Measurements from ENCODE around the gene RARS1.

Gene RARS1

GRCh38 chr5:168553377-168554130 lies 67.3 kb downstream of the RARS1 start:
- Mint-ChIP-seq H3K27ac (no peak overlapping the region), H3K36me3 (ENCODE audit: low read depth) (peaks cover 66% of the 10 kb centered on the region), H3K27me3 (no peaks in the 10 kb centered on the region)

GRCh38 chr5:168557389-168557788 lies 71.1 kb downstream of the RARS1 start:
- Mint-ChIP-seq H3K36me3 (ENCODE audit: low read depth) (peaks cover 82% of the 10 kb centered on the region), H3K27ac (no peak overlapping the region), H3K4me3 (no peak overlapping the region), H3K4me1 (ENCODE audit: low read depth) (no peaks in the 10 kb centered on the region), H3K27me3 (no peaks in the 10 kb centered on the region), H3K9me3 (no peaks in the 10 kb centered on the region)
- intact Hi-C loops (cut with micrococcal nuclease): no loop called here

More at GRCh38 chr5:168553377-168554130, 67.3 kb downstream of the RARS1 start:
- H3K4me3 Mint-ChIP-seq: no peak overlapping the region
- no peaks in the 10 kb centered on the region for H3K4me1 Mint-ChIP-seq (ENCODE audit: low read depth)
- intact Hi-C loops (cut with micrococcal nuclease): no loop called here
- H3K9me3 Mint-ChIP-seq: no peaks in the 10 kb centered on the region

- no peaks in the 10 kb centered on the region for H3K27me3 Mint-ChIP-seq
- H3K27ac Mint-ChIP-seq: no peak overlapping the region
These were observed 76.0 kb downstream of the RARS1 start for GRCh38 chr5:168562279-168562678.

DNA sequence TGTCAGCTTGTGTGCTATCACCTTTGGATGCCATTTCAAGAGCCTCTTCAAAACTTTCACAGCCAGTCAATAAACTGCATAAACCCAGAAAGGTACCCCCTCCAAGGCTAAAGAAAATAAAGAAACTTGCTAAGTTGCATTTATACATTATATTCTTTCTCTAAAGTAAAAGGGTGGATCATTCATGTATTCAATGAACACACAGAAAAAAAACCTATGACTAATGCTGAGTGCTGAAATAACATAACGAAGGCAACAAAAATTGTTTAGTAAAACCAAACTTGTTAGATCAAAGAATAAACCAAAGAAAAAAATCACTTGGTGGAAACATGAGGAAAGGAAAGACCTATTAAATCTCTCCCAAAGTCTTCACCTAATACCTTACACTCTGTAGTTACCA lies 77.7 kb downstream of the RARS1 start:
- Mint-ChIP-seq H3K9me3 (no peaks in the 10 kb centered on the region), H3K27ac (no peak overlapping the region), H3K4me3 (no peak overlapping the region), H3K4me1 (ENCODE audit: low read depth) (no peaks in the 10 kb centered on the region), H3K36me3 (ENCODE audit: low read depth) (peaks cover 76% of the 10 kb centered on the region), H3K27me3 (no peaks in the 10 kb centered on the region)
- intact Hi-C loops (cut with micrococcal nuclease): loop anchor here (5.0 kb wide), 1 partner anchor 67 kb away; no protein-coding TSS in a partner anchor

More at GRCh38 chr5:168562279-168562678, 76.0 kb downstream of the RARS1 start:
- Mint-ChIP-seq H3K36me3 (ENCODE audit: low read depth) (peaks cover 74% of the 10 kb centered on the region), H3K4me1 (ENCODE audit: low read depth) (no peaks in the 10 kb centered on the region), H3K4me3 (no peak overlapping the region), H3K9me3 (no peaks in the 10 kb centered on the region)
- intact Hi-C loops (cut with micrococcal nuclease): loop anchor here (5.0 kb wide), 1 partner anchor 65 kb away; no protein-coding TSS in a partner anchor

DNA sequence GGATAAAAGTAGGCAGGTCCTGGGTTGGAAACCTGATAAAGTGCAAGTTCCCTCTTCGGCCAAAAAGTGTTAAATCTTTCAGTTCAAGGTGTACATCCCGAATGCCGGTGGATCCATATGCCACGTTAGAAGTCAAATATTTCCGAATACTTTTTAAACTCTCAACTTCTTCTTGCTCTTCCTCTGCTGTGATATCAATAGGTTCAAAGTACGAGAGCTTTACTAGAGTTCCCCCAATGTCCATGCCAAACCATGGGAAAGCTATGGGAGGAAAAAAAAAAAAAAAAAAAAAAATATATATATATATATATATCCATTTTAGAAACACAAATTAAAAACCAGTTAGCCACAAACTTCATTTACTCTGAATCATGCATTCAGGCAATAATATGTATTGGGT lies 82.5 kb downstream of the RARS1 start:
- Mint-ChIP-seq H3K27ac (no peak overlapping the region), H3K4me1 (ENCODE audit: low read depth) (peaks cover 15% of the 10 kb centered on the region), H3K4me3 (no peak overlapping the region), H3K9me3 (no peaks in the 10 kb centered on the region), H3K36me3 (ENCODE audit: low read depth) (peaks cover 56% of the 10 kb centered on the region), H3K27me3 (no peaks in the 10 kb centered on the region)
- intact Hi-C loops (cut with micrococcal nuclease): no loop called here
